HEK293 (cell line): ENCODE data around the gene LHX6.

Experiments
- CTCF ChIA-PET: fragments of 350-600 bp; formaldehyde crosslinking; extraction: SDS; loops from one replicate; lab custom pipeline; 2021; ENCODE audit warnings: antibody characterized with exemption; lab: Yijun Ruan, JAX
- POLR2A ChIA-PET: fragments of 300-600 bp; formaldehyde crosslinking; extraction: SDS; loops from one replicate; lab custom pipeline; 2020; ENCODE audit warnings: antibody characterized with exemption, inconsistent platforms; lab: Yijun Ruan, JAX
- H3K27ac ChIP-seq: fragments of 200-500 bp; sonication (Bioruptor generic); 2 replicates; pipeline ENCODE4 v1.5.1; 2014; ENCODE audit warnings: low read depth, low read length, control low read depth, inconsistent platforms; ENCODE audit errors: extremely low read depth
- H3K36me3 ChIP-seq, 2 experiments: fragments of 200-500 bp in 1 of 2; sonication (Bioruptor generic) in 1 of 2; 1 replicate in 1 of 2; 2 replicates in 1 of 2; pipeline ENCODE4 v1.5.1; 2014 to 2017; ENCODE audit warnings: inconsistent platforms in 2 of 2, low read length in 2 of 2; ENCODE audit not compliant: control insufficient read depth in 2 of 2, insufficient read depth in 1 of 2
- H3K4me1 ChIP-seq: fragments of 200-500 bp; sonication (Bioruptor generic); 2 replicates; pipeline ENCODE4 v1.5.1; 2014; ENCODE audit warnings: mild to moderate bottlenecking, low read length, inconsistent platforms; ENCODE audit not compliant: control insufficient read depth, insufficient read depth
- H3K4me3 ChIP-seq: 2 replicates; pipeline ENCODE4 v1.5.1; 2011; ENCODE audit warnings: low read depth, mild to moderate bottlenecking, control low read depth, low read length, moderate library complexity
- H3K9me3 ChIP-seq: fragments of 200-500 bp; sonication (Bioruptor generic); 2 replicates; pipeline ENCODE4 v1.5.1; 2014; ENCODE audit warnings: low read depth, low read length, inconsistent platforms; ENCODE audit not compliant: control insufficient read depth, insufficient read depth
- BCL11A ChIP-seq: fragments of 450-650 bp; formaldehyde crosslinking; IDR thresholded peaks from 2 replicates; pipeline ENCODE4 v1.5.1; 2016; ENCODE audit warnings: low read depth, missing biosample characterization, missing genetic modification characterization
- CTCF ChIP-seq: fragments of 450-650 bp; formaldehyde crosslinking; IDR thresholded peaks from 2 replicates; pipeline ENCODE4 v1.5.1; 2016; ENCODE audit warnings: missing biosample characterization, missing genetic modification characterization
- KLF16 ChIP-seq: fragments of 450-650 bp; formaldehyde crosslinking; IDR thresholded peaks from 2 replicates; pipeline ENCODE4 v1.5.1; 2017; ENCODE audit warnings: missing biosample characterization, missing genetic modification characterization
- KLF8 ChIP-seq: fragments of 450-650 bp; formaldehyde crosslinking; IDR thresholded peaks from 2 replicates; pipeline ENCODE4 v1.5.1; 2016; ENCODE audit warnings: missing biosample characterization, missing genetic modification characterization
- REPIN1 ChIP-seq: fragments of 450-650 bp; formaldehyde crosslinking; IDR thresholded peaks from 2 replicates; pipeline ENCODE4 v1.5.1; 2017; ENCODE audit warnings: missing biosample characterization, missing genetic modification characterization, low read depth
- SCRT1 ChIP-seq: fragments of 450-650 bp; formaldehyde crosslinking; IDR thresholded peaks from 2 replicates; pipeline ENCODE4 v1.5.1; 2016; ENCODE audit warnings: missing biosample characterization, missing genetic modification characterization, borderline replicate concordance
- SCRT2 ChIP-seq: fragments of 450-650 bp; formaldehyde crosslinking; IDR thresholded peaks from 2 replicates; pipeline ENCODE4 v1.5.1; 2016; ENCODE audit warnings: missing biosample characterization, missing genetic modification characterization
- SP7 ChIP-seq: fragments of 450-650 bp; formaldehyde crosslinking; IDR thresholded peaks from 2 replicates; pipeline ENCODE4 v1.5.1; 2016; ENCODE audit warnings: missing biosample characterization, missing genetic modification characterization
- TCF7L2 ChIP-seq: IDR thresholded peaks from 2 replicates; pipeline ENCODE4 v1.6.1; 2011; ENCODE audit warnings: low read depth, mild to moderate bottlenecking, inconsistent platforms, low read length, moderate library complexity, borderline replicate concordance
- ZBTB21 ChIP-seq: fragments of 450-650 bp; formaldehyde crosslinking; IDR thresholded peaks from 2 replicates; pipeline ENCODE4 v1.5.1; 2017; ENCODE audit warnings: missing biosample characterization, missing genetic modification characterization
- ZNF10 ChIP-seq: fragments of 450-650 bp; formaldehyde crosslinking; IDR thresholded peaks from 2 replicates; pipeline ENCODE4 v1.5.1; 2017; ENCODE audit warnings: missing biosample characterization, missing genetic modification characterization
- ZNF324 ChIP-seq: fragments of 450-650 bp; formaldehyde crosslinking; IDR thresholded peaks from 2 replicates; pipeline ENCODE4 v1.5.1; 2016; ENCODE audit warnings: missing biosample characterization, missing genetic modification characterization
- ZNF341 ChIP-seq: fragments of 450-650 bp; formaldehyde crosslinking; IDR thresholded peaks from 2 replicates; pipeline ENCODE4; 2016; ENCODE audit warnings: low read depth, missing biosample characterization, missing genetic modification characterization
- ZNF354C ChIP-seq: fragments of 450-650 bp; formaldehyde crosslinking; IDR thresholded peaks from 2 replicates; pipeline ENCODE4 v1.5.1; 2016; ENCODE audit warnings: missing biosample characterization, missing genetic modification characterization, low read depth, borderline replicate concordance
- ZNF501 ChIP-seq: fragments of 450-650 bp; formaldehyde crosslinking; IDR thresholded peaks from 2 replicates; pipeline ENCODE4 v1.5.1; 2016; ENCODE audit warnings: missing biosample characterization, missing genetic modification characterization
- ZNF529 ChIP-seq: fragments of 450-650 bp; formaldehyde crosslinking; IDR thresholded peaks from 2 replicates; pipeline ENCODE4 v1.5.1; 2017; ENCODE audit warnings: missing genetic modification characterization, missing biosample characterization; ENCODE audit not compliant: insufficient replicate concordance
- ZNF548 ChIP-seq: fragments of 450-650 bp; formaldehyde crosslinking; IDR thresholded peaks from 2 replicates; pipeline ENCODE4 v1.5.1; 2016; ENCODE audit warnings: missing biosample characterization, missing genetic modification characterization
- ZNF585B ChIP-seq: fragments of 450-650 bp; formaldehyde crosslinking; IDR thresholded peaks from 2 replicates; pipeline ENCODE4 v1.5.1; 2016; ENCODE audit warnings: missing biosample characterization, missing genetic modification characterization
- ZNF654 ChIP-seq: fragments of 450-650 bp; formaldehyde crosslinking; IDR thresholded peaks from 2 replicates; pipeline ENCODE4 v1.5.1; 2016; ENCODE audit warnings: low read depth, missing biosample characterization, missing genetic modification characterization
- ZNF670 ChIP-seq: fragments of 450-650 bp; formaldehyde crosslinking; IDR thresholded peaks from 2 replicates; pipeline ENCODE4 v1.5.1; 2016; ENCODE audit warnings: missing biosample characterization, missing genetic modification characterization, low read depth
- ZNF677 ChIP-seq: fragments of 450-650 bp; IDR thresholded peaks from 2 replicates; pipeline ENCODE4 v1.5.0; 2018; ENCODE audit warnings: missing biosample characterization, mild to moderate bottlenecking, missing genetic modification characterization, moderate library complexity
- ZNF707 ChIP-seq: fragments of 450-650 bp; formaldehyde crosslinking; IDR thresholded peaks from 2 replicates; pipeline ENCODE4 v1.5.1; 2016; ENCODE audit warnings: missing biosample characterization, missing genetic modification characterization
- ZNF830 ChIP-seq: fragments of 450-650 bp; IDR thresholded peaks from 2 replicates; pipeline ENCODE4 v1.5.0; 2018; ENCODE audit warnings: missing biosample characterization, missing genetic modification characterization, low read depth, mild to moderate bottlenecking, moderate library complexity

Gene LHX6

GRCh38 chr9:122226758-122227574 lies 1.8 kb downstream of the LHX6 start:
- Histone ChIP-seq H3K27ac (no peak overlapping the region), H3K36me3 (no peaks in the 10 kb centered on the region)
- POLR2A ChIA-PET: no interaction called here

GRCh38 chr9:122226142-122226757 lies 2.5 kb downstream of the LHX6 start:
- Histone ChIP-seq H3K36me3 (no peaks in the 10 kb centered on the region), H3K27ac (no peak overlapping the region)
- POLR2A ChIA-PET: no interaction called here
- CTCF ChIA-PET: interaction anchor here (0.7 kb wide), 1 partner anchor 285 kb away, joined by 4 read pairs; no protein-coding TSS in a partner anchor
- no peak for TF ChIP-seq ZNF354C (tag by site-specific recombination)
- TF ChIP-seq ZBTB21 (tag by site-specific recombination): no peak
- no peak for TF ChIP-seq ZNF10 (tag by site-specific recombination)
- TF ChIP-seq ZNF501 (tag by site-specific recombination): no peak
- no peak for TF ChIP-seq ZNF707 (tag by site-specific recombination)
- TF ChIP-seq ZNF585B (tag by site-specific recombination): no peak
- no peak for TF ChIP-seq ZNF548
- no peak for TF ChIP-seq ZNF670 (tag by site-specific recombination)
- no peak for TF ChIP-seq ZNF324 (tag by site-specific recombination)
- TF ChIP-seq TCF7L2: no peak
- TF ChIP-seq ZNF830 (tag by site-specific recombination): no peak
- TF ChIP-seq SP7 (tag by site-specific recombination): no peak
- no peak for TF ChIP-seq KLF16
- no peak for TF ChIP-seq ZNF677 (tag by site-specific recombination)
- no peak for TF ChIP-seq REPIN1 (tag by site-specific recombination)
- TF ChIP-seq, all 188 proteins: peak for 0
- H3K4me3 ChIP-seq: no peak overlapping the region
- no peaks in the 10 kb centered on the region for H3K9me3 ChIP-seq
- no peaks in the 10 kb centered on the region for H3K4me1 ChIP-seq

More at GRCh38 chr9:122226758-122227574, 1.8 kb downstream of the LHX6 start:
- Histone ChIP-seq H3K4me3 (no peak overlapping the region), H3K9me3 (no peaks in the 10 kb centered on the region), H3K4me1 (no peaks in the 10 kb centered on the region)
- CTCF ChIA-PET: interaction anchor here (0.7 kb wide), 1 partner anchor 284 kb away, joined by 4 read pairs; no protein-coding TSS in a partner anchor
- TF ChIP-seq SCRT1 (tag by site-specific recombination) (no peak), KLF8 (tag by site-specific recombination) (no peak), CTCF (tag by site-specific recombination) (no peak), ZNF529 (tag by site-specific recombination) (no peak), BCL11A (tag by site-specific recombination) (no peak), ZNF654 (tag by site-specific recombination) (no peak), ZNF341 (tag by site-specific recombination) (no peak), ZNF670 (tag by site-specific recombination) (no peak), SCRT2 (tag by site-specific recombination) (no peak)
